Fibroblast of villous mesenchyme (primary cell): Measurements from ENCODE around the gene TERT. TPM values are rescaled to one million over a fixed set of nuclear protein-coding genes. Genes with fewer than 3 reads are reported as not detected.
"Not testable (repeated sequence)": the region's sequence is repeated elsewhere in the genome, so short reads cannot be mapped to it uniquely, and the experiment has no call there.

Experiments used
- DNase-seq: peaks from one replicate; pipeline ENCODE4 v3.0.0-alpha.2; 2010; ENCODE audit warnings: low read depth
- H3K4me3 ChIP-seq: 2 replicates; pipeline ENCODE4 v1.5.1; 2011; ENCODE audit warnings: low read depth, mild to moderate bottlenecking, low read length
- CTCF ChIP-seq: IDR thresholded peaks from 2 replicates; pipeline ENCODE4 v1.5.1; 2012; ENCODE audit warnings: low read depth, mild to moderate bottlenecking, low read length; ENCODE audit not compliant: insufficient read depth
- total RNA-seq: library from RNA; depleted of rRNA; stranded (reverse); fragments of >200 nt; gene quantifications from 2 replicates; pipeline ENCODE4 v1.2.3, GENCODE V29; 2012

Gene TERT
- total RNA-seq = not detected in 2 replicates

- no peak for DNase-seq
- no peak for TF ChIP-seq CTCF
- H3K4me3 ChIP-seq = no peak within 1 kb of the TSS
Measured at GRCh38 chr5:1294835-1295649, at the start of gene TERT. TSS of gene TERT (minus strand) at chr5:1295068. CDS start at chr5:1294989, 79 bp downstream.

- H3K4me3 ChIP-seq = peak overlapping the region; percentile 94
- TF ChIP-seq CTCF = no peak
- DNase-seq = peak; percentile 19
Measured at GRCh38 chr5:1343931-1344901, 49.3 kb upstream of the TERT start.

GRCh38 chr5:1343315-1343751, 48.5 kb upstream of the TERT start:
- no peak for DNase-seq
- no peak for TF ChIP-seq CTCF
- H3K4me3 ChIP-seq = no peak overlapping the region

- not testable (repeated sequence) for DNase-seq, H3K4me3 ChIP-seq
Measured at GRCh38 chr5:1342711-1343110, 47.8 kb upstream of the TERT start.

GRCh38 chr5:1342268-1342667, 47.4 kb upstream of the TERT start:
- DNase-seq = no peak
- TF ChIP-seq CTCF = no peak
- H3K4me3 ChIP-seq = no peak overlapping the region

GRCh38 chr5:1341863-1342262, 47.0 kb upstream of the TERT start:
- no peak for DNase-seq
- H3K4me3 ChIP-seq = no peak overlapping the region
- no peak for TF ChIP-seq CTCF

GRCh38 chr5:1339818-1340210, 44.9 kb upstream of the TERT start:
- H3K4me3 ChIP-seq, DNase-seq: not testable (repeated sequence)

- H3K4me3 ChIP-seq, DNase-seq: not testable (repeated sequence)
Measured at GRCh38 chr5:1339139-1339817, 44.4 kb upstream of the TERT start.
